T1000 (cell line): ENCODE results near the gene PRRG1.
"Not testable (repeated sequence)": the region's sequence is repeated elsewhere in the genome, so short reads cannot be mapped to it uniquely, and the experiment has no call there.

Experiments
- DNase-seq: peaks from one replicate; lab custom pipeline; 2025; ENCODE audit warnings: mixed read lengths; lab: John Stamatoyannopoulos, UW

Gene PRRG1

DNA sequence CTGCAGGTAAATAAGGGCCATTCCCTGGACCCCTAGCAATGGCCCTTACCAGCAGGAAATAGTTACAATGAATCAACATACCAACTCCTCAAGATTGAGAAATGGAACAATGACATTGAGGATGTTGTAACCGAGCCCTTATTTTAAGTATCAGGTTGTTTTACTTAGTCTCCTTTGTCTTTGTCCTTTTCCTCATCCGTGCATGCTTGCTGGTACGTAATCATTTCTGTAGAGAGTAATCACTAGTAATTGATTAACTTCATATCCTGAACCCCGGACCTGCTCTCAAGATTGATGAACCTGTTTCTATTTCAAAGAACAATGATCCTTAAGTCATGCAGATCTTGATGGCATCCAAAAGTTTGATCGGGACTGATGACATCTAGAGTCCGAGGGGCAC lies 123.7 kb downstream of the PRRG1 start:
- DNase-seq, result no peak

DNA sequence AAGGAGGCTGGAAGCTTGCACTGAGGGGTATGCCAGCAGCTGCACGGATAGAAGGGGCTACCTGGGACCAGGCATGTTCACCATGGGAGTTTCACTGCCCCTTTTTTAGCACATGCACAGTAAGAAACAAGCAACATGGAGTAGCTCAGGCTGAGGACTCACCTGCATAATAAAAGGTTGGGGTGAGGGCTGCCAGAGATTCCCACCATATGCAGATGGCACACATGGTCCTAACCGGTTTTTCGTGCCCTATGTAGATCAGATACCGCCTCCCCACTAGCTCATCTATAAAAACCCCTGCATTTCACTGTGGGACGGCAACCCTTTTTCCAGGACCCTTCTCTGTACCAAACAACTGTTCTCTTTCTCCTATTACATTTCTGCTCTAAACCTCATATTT lies 125.3 kb downstream of the PRRG1 start:
- DNase-seq, result no peak

DNA sequence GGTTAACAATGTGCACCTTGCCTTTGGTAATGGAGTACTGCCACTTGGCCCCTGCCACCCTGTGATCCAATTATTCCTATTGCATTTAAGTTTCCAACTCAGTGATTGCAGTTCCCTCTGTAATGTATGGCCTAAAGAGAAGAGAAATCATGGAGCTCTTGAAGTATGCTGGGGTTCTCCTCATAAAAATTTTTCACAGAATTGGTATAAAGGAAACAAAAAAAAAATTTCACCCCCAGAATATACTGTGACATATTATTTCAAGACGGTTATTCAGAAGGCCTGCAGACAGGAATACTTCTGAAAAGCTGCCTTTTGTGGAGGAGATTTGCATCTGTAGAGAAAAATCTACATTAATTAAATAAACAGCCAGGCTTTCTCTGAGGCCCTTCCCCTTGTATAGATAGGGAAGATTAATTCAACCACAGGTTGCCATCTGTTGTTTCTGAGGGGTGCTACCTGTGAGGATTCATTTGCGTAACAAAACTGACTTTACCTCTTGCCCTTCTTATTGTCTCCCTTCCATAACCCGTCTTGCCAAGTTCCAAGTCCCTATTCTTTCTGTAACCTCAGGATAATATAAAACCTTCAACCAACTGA lies 127.5 kb downstream of the PRRG1 start:
- DNase-seq, result no peak

DNA sequence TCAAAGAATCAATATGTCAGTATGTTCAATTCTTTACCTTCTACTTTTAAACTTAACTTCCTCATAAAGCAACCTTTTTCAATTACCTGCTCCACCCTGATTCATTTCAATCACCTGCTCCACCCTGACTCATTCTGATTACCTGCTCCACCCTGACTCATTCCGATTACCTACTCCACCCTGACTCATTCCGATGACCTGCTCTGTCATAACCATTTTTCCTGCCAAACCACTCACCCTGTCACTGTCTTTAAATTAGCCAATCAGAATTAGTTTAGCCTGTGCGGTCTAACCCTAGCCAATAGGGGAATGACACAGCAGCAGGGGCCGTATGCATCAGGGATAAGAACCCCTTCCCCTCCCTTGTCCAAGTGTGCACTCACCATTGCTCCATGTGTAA lies 135.2 kb downstream of the PRRG1 start:
- not testable (repeated sequence) for DNase-seq

DNA sequence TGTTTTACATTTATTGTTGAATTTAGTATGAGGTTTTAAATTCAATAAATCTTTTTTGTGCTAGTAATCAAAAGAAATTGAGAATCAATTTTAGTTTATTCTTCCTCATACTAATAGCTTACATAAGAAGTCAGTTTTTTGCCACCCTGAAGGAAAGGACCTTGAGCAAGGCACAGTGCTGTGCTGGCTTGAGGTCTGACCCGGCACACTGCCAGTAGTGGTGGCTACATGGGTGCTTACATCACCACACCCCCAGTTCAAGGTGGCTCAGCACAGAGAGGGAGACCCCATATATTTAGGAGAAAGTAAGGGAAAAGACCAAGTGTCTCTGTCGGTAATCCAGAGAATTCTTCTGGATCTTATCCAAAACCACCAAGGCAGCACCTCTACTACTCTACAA lies 136.3 kb downstream of the PRRG1 start:
- DNase-seq, result no peak

DNA sequence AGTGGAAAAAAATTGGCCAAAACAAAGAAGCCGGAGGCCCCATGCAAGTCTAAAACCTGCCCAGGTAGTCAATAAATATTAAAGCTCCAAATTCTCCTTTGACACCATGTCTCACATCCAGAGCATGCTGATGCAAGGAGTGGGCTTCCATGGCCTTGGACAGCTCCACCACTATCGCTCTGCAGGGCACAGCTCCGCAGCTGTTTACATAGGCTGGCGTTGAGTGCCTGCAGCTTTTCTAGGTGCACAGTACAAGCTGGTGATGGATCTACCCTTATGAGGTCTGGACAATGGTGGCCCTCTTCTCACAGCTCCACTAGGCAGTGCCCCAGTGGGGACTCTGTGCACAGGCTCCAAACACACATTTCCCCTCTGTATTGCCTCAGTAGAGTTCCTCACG lies 138.1 kb downstream of the PRRG1 start:
- no peak for DNase-seq

DNA sequence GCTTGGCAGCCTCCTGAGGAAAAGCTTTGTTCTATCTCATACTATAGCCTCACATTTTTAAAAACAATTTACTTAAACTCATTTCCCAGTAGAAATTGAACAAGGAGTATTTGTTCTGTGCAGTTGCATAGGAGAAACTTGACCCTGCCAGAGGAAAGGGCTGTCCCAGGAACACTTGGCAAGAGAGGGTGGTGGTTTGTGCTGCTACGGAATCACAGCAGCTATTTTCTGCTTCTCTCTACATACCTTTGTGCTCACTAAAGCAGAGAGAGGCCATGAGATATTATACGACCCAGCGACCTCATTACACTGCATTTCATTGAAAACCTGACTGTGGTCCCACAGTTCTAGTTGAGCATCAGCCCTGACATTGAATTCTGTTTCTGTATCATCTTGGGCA lies 139.2 kb downstream of the PRRG1 start:
- DNase-seq, result no peak

DNA sequence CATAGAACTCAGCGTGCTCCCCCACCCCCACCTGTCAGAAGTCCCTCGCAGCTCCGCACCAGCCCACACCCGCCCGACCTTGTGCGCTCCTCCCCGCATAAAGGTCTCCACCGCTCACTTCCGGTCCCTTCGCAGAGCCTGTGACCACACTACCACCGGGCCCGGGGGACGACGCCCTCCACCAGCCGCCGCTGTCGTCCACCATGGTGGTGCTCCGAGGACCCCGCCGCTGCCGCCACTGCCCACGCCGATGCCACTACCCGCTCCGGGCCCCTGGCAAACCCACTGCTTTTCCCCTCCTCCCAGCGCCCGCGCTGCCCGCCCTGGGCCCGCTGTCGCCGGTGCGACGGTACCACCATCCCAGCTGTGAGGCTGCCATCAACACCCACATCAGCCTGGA lies 142.5 kb downstream of the PRRG1 start:
- no peak for DNase-seq

DNA sequence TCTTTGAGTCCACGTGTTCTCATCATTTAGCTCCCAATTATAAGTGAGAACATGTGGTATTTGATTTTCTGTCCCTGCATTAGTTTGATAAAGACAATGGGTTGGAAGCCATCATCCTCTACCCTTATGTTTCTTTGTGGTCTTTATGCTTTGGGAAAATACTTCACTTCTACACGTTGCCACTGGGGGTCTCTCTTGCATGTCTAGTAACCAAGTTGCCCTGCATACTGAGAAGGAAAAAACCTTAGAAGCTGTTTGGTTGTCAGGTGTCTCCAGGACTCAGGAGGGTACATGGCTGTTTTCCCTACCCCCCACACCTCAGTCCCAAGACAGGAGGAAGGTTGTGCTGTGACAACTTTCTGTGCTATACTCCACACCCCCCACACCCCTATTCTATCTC lies 146.6 kb downstream of the PRRG1 start:
- not testable (repeated sequence) for DNase-seq

DNA sequence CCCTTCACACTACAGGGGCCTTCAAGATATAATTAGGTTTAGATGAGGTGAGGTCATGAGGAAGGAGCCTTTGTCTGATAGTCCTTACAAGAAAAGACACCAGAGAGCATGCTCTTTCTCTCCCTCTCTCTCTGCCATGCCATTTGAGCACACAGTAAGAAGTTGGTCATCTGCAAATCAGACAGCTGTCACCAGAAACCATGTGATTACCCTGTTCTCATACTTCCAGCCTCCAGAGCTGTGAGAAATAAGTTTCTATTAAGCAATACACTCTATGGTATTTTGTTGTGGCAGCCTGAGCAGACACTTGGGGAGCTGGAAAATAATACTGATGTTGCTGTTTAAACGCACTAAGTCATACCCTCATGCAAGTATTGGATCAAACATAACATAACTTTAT lies 148.0 kb downstream of the PRRG1 start:
- not testable (repeated sequence) for DNase-seq

DNA sequence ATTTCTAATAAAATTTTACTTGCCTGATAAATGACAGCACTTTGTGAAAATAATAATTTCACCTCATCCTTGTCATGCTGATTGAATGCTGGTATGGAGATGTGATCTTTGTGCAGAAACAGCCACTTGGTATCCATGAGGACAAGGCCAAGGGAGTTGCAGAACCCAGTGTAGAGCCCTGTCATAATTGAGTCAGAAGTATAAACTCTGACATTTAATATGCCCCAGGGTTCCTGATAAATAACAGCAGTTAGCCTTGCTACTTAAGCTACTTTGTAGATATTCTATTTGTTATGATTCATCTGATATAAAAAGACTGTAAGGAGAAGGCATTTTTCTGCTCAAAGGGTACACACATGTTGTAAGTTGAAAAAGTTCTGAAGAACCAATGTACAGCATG lies 149.2 kb downstream of the PRRG1 start:
- DNase-seq, result not testable (repeated sequence)

DNA sequence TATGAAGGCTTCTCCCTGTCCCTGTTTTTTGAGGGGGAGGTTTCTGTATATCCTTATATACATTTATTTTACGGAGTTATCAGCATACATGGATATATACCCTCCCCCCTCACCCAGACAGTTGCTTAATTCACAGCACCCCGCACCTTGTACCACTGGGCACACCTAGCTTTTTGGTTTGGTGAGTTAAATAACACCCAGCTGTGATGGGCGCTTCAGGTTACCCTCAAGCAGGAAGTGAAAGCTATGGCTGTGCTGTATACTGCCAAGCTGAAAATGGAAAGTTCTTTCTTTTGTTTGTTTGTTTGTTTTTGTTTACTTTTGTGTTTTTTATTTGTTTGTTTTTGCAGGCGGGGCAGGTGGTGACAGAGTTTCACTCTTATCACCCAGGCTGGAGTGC lies 150.5 kb downstream of the PRRG1 start:
- DNase-seq, result not testable (repeated sequence)

DNA sequence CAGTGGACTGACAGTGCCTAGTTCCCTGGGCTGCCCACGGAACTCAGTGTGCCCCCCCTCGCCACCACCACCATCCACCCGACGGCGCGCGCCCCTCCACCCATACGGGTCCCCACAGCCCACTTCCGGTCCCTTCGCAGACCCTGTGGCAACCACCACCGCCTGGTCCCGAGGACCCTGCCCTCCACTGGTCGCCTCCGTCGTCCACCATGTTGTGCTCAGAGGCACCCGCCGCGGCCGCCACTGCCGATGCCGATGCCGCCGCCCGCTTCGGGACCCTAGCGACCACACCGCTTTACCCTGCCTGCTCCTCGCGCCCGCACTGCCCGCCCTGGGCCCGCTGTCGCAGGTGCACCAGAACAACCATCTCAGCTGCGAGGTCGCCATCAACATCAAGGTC lies 155.8 kb downstream of the PRRG1 start:
- no peak for DNase-seq
